ENCODE data around the gene ASCL5.

- no peak for TF ChIP-seq CTCF (IDR thresholded peaks at IDR 0.05)
- TF ChIP-seq POLR2AphosphoS5 (IDR thresholded peaks at IDR 0.05): no peak
These were observed 20.5 kb upstream of the ASCL5 start for GRCh38 chr1:201147396-201148015.

Measured in esophagus muscularis mucosa (tissue), 3 donors.